OCI-LY3 (cell line): ENCODE results near the gene TFRC.

Experiments used
- EZH2phosphoT487 ChIP-seq: fragments of 200-600 bp; shearing (Covaris generic); IDR thresholded peaks from 2 replicates; pipeline ENCODE4 v1.6.1; 2018; ENCODE audit warnings: antibody characterized with exemption, mixed run types, low read depth
- TF ChIP-seq, protein P1 (sequence below): fragments of 200-600, 300-600 bp; sonication (generic); IDR thresholded peaks from 2 replicates; pipeline ENCODE4 v1.5.1; 2014; ENCODE audit warnings: antibody characterized with exemption, low read length, low read depth

DNA sequence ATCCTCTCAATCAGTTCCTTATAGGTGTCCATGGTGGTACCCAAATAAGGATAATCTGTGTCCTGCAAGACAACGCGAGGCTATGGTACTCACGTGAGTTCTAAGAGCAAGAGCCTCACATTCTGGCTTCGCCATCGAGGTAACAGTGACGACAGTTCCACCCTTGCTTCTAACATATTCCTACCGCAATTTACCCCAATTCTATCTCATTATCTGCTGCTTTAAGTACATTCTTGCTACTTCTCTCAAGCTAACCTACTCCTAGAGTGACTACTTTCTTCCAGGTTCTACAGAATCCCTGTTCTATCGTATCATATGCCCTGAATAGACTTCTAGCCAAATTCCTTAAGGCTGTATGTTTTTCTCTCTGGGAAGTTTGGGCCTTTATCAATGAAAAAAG, 26.6 kb downstream of the TFRC start:
- TF ChIP-seq, protein P1, sequence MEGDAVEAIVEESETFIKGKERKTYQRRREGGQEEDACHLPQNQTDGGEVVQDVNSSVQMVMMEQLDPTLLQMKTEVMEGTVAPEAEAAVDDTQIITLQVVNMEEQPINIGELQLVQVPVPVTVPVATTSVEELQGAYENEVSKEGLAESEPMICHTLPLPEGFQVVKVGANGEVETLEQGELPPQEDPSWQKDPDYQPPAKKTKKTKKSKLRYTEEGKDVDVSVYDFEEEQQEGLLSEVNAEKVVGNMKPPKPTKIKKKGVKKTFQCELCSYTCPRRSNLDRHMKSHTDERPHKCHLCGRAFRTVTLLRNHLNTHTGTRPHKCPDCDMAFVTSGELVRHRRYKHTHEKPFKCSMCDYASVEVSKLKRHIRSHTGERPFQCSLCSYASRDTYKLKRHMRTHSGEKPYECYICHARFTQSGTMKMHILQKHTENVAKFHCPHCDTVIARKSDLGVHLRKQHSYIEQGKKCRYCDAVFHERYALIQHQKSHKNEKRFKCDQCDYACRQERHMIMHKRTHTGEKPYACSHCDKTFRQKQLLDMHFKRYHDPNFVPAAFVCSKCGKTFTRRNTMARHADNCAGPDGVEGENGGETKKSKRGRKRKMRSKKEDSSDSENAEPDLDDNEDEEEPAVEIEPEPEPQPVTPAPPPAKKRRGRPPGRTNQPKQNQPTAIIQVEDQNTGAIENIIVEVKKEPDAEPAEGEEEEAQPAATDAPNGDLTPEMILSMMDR = no peak
- TF ChIP-seq EZH2phosphoT487 = no peak
